ENCODE data around the gene WIPF1. TPM values are rescaled to one million over a fixed set of nuclear protein-coding genes. Genes with fewer than 3 reads are reported as not detected.

The WIPF1 gene
- total and polyA plus RNA-seq, 3 experiments from 2014 or later, result 200 to 326 (median 317) TPM

DNA sequence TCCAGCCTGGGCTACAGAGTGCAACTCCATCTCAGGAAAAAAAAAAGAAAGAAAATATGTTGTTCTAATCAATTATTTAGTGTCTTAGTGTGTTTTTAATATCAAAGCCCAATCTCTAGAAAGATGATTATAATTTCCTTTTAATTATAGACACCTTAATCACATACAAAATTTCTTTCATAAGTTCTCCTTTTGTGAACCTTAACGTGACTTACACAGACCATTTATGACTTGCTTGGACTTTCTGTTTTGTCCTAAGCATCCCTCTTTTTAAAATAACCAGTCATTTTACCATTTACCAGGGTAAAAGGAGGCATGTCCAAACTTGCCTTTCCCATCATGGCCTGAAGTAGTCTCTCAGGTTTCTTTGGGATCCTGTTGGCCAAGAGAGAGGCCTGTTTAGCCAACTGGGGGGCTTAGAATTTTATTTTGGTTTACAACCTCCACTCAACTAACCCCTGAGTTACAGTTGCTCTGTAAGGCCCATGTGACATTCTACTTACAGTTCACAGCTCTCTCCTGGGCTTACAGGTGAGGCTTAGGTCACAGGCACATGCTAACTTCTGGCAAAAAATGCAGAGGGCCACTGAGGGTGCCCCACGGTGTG is 86.9 kb downstream of the WIPF1 start:
- Mint-ChIP-seq H3K27me3 (peaks cover 0 to 2% of the 10 kb centered on the region in 2 donors), H3K9me3 (peaks cover 5 to 21% (median 14%) of the 10 kb centered on the region in 5 donors), H3K27ac (no peak overlapping the region), H3K4me1 (peaks cover 3 to 21% (median 13%) of the 10 kb centered on the region in 3 donors), H3K36me3 (peaks cover 5 to 22% (median 7%) of the 10 kb centered on the region in 3 donors), H3K4me3 (no peak overlapping the region)
- no peak overlapping the region for H3K27ac ChIP-seq (ENCODE audit: low read depth, low read length)
- no peaks in the 10 kb centered on the region for H3K4me1 ChIP-seq (ENCODE audit: insufficient read depth, low read length)
- peaks cover 6% of the 10 kb centered on the region for H3K9me3 ChIP-seq (ENCODE audit: low read length)
- POLR2A ChIA-PET, result no interaction called here
- H3K36me3 ChIP-seq (ENCODE audit: insufficient read depth, low read length), result no peaks in the 10 kb centered on the region
- no peak overlapping the region for H3K4me3 ChIP-seq (ENCODE audit: low read length)
- H3K27me3 ChIP-seq (ENCODE audit: insufficient read depth, low read length, poor library complexity, severe bottlenecking), result no peaks in the 10 kb centered on the region
- DNase-seq, result no peak
- CTCF ChIA-PET, result no interaction called here

Other genes with a start within 250 kb of the WIPF1 start
- gene SCRN3, start 202.1 kb downstream of the WIPF1 start, total RNA-seq, result 10 to 100 TPM; 15.8 to 16.0 TPM
- 10.2 TPM for gene SCRN3, start 202.1 kb downstream of the WIPF1 start, polyA plus RNA-seq
- 1 to 10 TPM; 4.5 to 6.2 TPM for gene GPR155, start 110.8 kb downstream of the WIPF1 start, total RNA-seq
- gene GPR155, start 110.8 kb downstream of the WIPF1 start, polyA plus RNA-seq, result 12.6 TPM
- gene CHRNA1, start 166.7 kb upstream of the WIPF1 start, total RNA-seq, result not detected
- 0.43 TPM for gene CHRNA1, start 166.7 kb upstream of the WIPF1 start, polyA plus RNA-seq

Data from CD8-positive, alpha-beta memory T cell (primary cell).